Neuronal stem cell (in vitro differentiated cells): ENCODE results near the gene HMGCLL1.
A peak's percentile ranks its signal among the peaks of the same experiment; 100 is the strongest.

Experiments
- DNase-seq: peaks from one replicate; pipeline ENCODE4 v3.0.0-alpha.2; 2013; ENCODE audit warnings: low spot score
- H2AFZ ChIP-seq: one replicate; pipeline ENCODE4 v1.6.1; 2013; ENCODE audit warnings: mild to moderate bottlenecking, low read length, inconsistent platforms
- H2AK5ac ChIP-seq: 2 replicates; pipeline ENCODE4 v1.6.1; 2013; ENCODE audit warnings: low read depth, mild to moderate bottlenecking, inconsistent platforms, low read length, moderate library complexity, mixed read lengths
- H2BK120ac ChIP-seq: 2 replicates; pipeline ENCODE4 v1.6.1; 2013; ENCODE audit warnings: low read depth, mild to moderate bottlenecking, inconsistent platforms, low read length, moderate library complexity, mixed read lengths
- H2BK12ac ChIP-seq: one replicate; pipeline ENCODE4 v1.6.1; 2013; ENCODE audit warnings: low read length, inconsistent platforms
- H2BK15ac ChIP-seq: 2 replicates; pipeline ENCODE4 v1.6.1; 2013; ENCODE audit warnings: mild to moderate bottlenecking, low read length, inconsistent platforms, mixed read lengths
- H2BK5ac ChIP-seq: one replicate; pipeline ENCODE4 v1.6.1; 2013; ENCODE audit warnings: inconsistent platforms, mild to moderate bottlenecking, low read length, moderate library complexity
- H3K14ac ChIP-seq: one replicate; pipeline ENCODE4 v1.6.1; 2013; ENCODE audit warnings: low read length, inconsistent platforms
- H3K18ac ChIP-seq: 2 replicates; pipeline ENCODE4 v1.6.1; 2013; ENCODE audit warnings: low read length, inconsistent platforms
- H3K23ac ChIP-seq: 2 replicates; pipeline ENCODE4 v1.6.1; 2013; ENCODE audit warnings: low read depth, mild to moderate bottlenecking, mixed read lengths, low read length, inconsistent platforms; ENCODE audit not compliant: poor library complexity
- H3K27ac ChIP-seq: replicated peaks from 3 replicates; pipeline ENCODE4 v1.5.1; 2013; ENCODE audit warnings: low read length, inconsistent platforms
- H3K27me3 ChIP-seq, 3 experiments: 2 replicates each; pipeline ENCODE4 v1.6.1; 2013; ENCODE audit warnings: low read length in 3 of 3, mild to moderate bottlenecking in 2 of 3, inconsistent platforms in 1 of 3, low read depth in 1 of 3, mixed read lengths in 1 of 3, moderate library complexity in 1 of 3; ENCODE audit not compliant: control insufficient read depth in 3 of 3, insufficient read depth in 3 of 3
- H3K36me3 ChIP-seq, 2 donors: replicated peaks in 1 of 2; 2 replicates each; pipeline ENCODE4 v1.6.1; 2013; ENCODE audit warnings: low read length in 2 of 2; ENCODE audit not compliant: control insufficient read depth in 2 of 2, insufficient read depth in 2 of 2
- H3K4ac ChIP-seq: 2 replicates; pipeline ENCODE4 v1.6.1; 2013; ENCODE audit warnings: inconsistent platforms, mild to moderate bottlenecking, low read length, moderate library complexity
- H3K4me1 ChIP-seq, 2 donors: 1 replicate in 1 of 2; 2 replicates in 1 of 2; pipeline ENCODE4 v1.6.1; 2013; ENCODE audit warnings: low read length in 2 of 2, low read depth in 1 of 2; ENCODE audit not compliant: control insufficient read depth in 2 of 2, insufficient read depth in 1 of 2
- H3K4me2 ChIP-seq: one replicate; pipeline ENCODE4 v1.6.1; 2013; ENCODE audit warnings: mild to moderate bottlenecking, low read length, inconsistent platforms; ENCODE audit not compliant: insufficient read depth, poor library complexity, severe bottlenecking
- H3K4me3 ChIP-seq, 2 donors: 2 replicates each; pipeline ENCODE4 v1.5.1; 2013; ENCODE audit warnings: low read length in 2 of 2, mild to moderate bottlenecking in 2 of 2, inconsistent platforms in 1 of 2, moderate library complexity in 1 of 2
- H3K79me1 ChIP-seq: one replicate; pipeline ENCODE4 v1.6.1; 2013; ENCODE audit warnings: low read depth, mild to moderate bottlenecking, inconsistent platforms, low read length, moderate library complexity
- H3K9ac ChIP-seq: one replicate; pipeline ENCODE4 v1.6.1; 2013; ENCODE audit warnings: mild to moderate bottlenecking, low read depth, low read length, inconsistent platforms; ENCODE audit not compliant: poor library complexity
- H3K9me3 ChIP-seq, 2 donors: replicated peaks in 1 of 2; 2 replicates each; pipeline versions ENCODE3 to v1.6.1; 2013; ENCODE audit warnings: low read length in 2 of 2, mild to moderate bottlenecking in 2 of 2, inconsistent platforms in 1 of 2, low read depth in 1 of 2, mixed read lengths in 1 of 2, moderate library complexity in 1 of 2; ENCODE audit not compliant: control insufficient read depth in 2 of 2, insufficient read depth in 1 of 2
- H4K8ac ChIP-seq: one replicate; pipeline ENCODE4 v1.6.1; 2013; ENCODE audit warnings: low read depth, mild to moderate bottlenecking, inconsistent platforms, low read length, moderate library complexity
- H4K91ac ChIP-seq: one replicate; pipeline ENCODE4 v1.6.1; 2013; ENCODE audit warnings: low read length, low read depth, mild to moderate bottlenecking, inconsistent platforms; ENCODE audit not compliant: poor library complexity
- WGBS, 2 donors: extraction: QIAGEN DNeasy Blood & Tissue Kit; methylation state at CpG; one replicate each; pipeline ENCODE4 v1.1.7; 2013; ENCODE audit warnings: missing lambda C conversion rate in 2 of 2, mixed read lengths in 1 of 2; ENCODE audit not compliant: insufficient read length in 2 of 2, insufficient replicate concordance in 1 of 2; ENCODE audit errors: extremely low coverage in 2 of 2; 5-methylcytosine and 5-hydroxymethylcytosine counted together

The HMGCLL1 gene

GRCh38 chr6:55445648-55446204, 133.3 kb downstream of the HMGCLL1 start:
- Histone ChIP-seq H3K27me3 (no peaks in the 10 kb centered on the region), H3K9ac (no peak overlapping the region), H3K4me1 (no peaks in the 10 kb centered on the region), H2AFZ (peak overlapping the region; percentile 43), H3K23ac (no peak overlapping the region), H3K4me3 (no peak overlapping the region), H4K91ac (no peak overlapping the region), H3K4me2 (no peak overlapping the region), H2AK5ac (no peak overlapping the region), H3K14ac (no peak overlapping the region), H3K4ac (no peak overlapping the region), H3K79me1 (no peaks in the 10 kb centered on the region), H3K9me3 (no peaks in the 10 kb centered on the region), H2BK12ac (no peak overlapping the region), H2BK15ac (no peak overlapping the region), H2BK120ac (no peak overlapping the region), H3K36me3 (no peaks in the 10 kb centered on the region), H4K8ac (no peak overlapping the region), H3K27ac (no peak overlapping the region), H3K18ac (no peak overlapping the region), H2BK5ac (no peak overlapping the region)
- DNase-seq: peak; percentile 32
- no CpG with 5 or more reads among the region's 1 CpG for WGBS, 2 donors

- no CpG with 5 or more reads among the region's 7 CpGs for WGBS, 2 donors
- Histone ChIP-seq H3K27ac (no peak overlapping the region), H3K18ac (no peak overlapping the region), H3K4me2 (no peak overlapping the region), H2BK12ac (no peak overlapping the region), H2AFZ (no peak overlapping the region), H3K79me1 (no peaks in the 10 kb centered on the region), H3K4me3 (no peak overlapping the region), H4K8ac (no peak overlapping the region), H2BK120ac (no peak overlapping the region), H3K4me1 (no peaks in the 10 kb centered on the region), H3K14ac (no peak overlapping the region), H3K36me3 (no peaks in the 10 kb centered on the region), H2BK15ac (no peak overlapping the region), H3K23ac (no peak overlapping the region), H4K91ac (no peak overlapping the region), H3K9ac (no peak overlapping the region), H2BK5ac (no peak overlapping the region), H3K4ac (no peak overlapping the region), H2AK5ac (no peak overlapping the region), H3K27me3 (no peaks in the 10 kb centered on the region), H3K9me3 (no peaks in the 10 kb centered on the region)
- no peak for DNase-seq
Observed at GRCh38 chr6:55443238-55444134, 135.5 kb downstream of the HMGCLL1 start.

- Histone ChIP-seq H2BK15ac (no peak overlapping the region), H3K9me3 (no peaks in the 10 kb centered on the region), H3K4me2 (no peak overlapping the region), H3K36me3 (no peaks in the 10 kb centered on the region), H3K27ac (no peak overlapping the region), H2AK5ac (no peak overlapping the region), H2BK120ac (no peak overlapping the region), H4K8ac (no peak overlapping the region), H2BK5ac (no peak overlapping the region), H3K4ac (no peak overlapping the region), H3K27me3 (no peaks in the 10 kb centered on the region), H3K14ac (no peak overlapping the region), H3K79me1 (no peaks in the 10 kb centered on the region), H4K91ac (no peak overlapping the region), H3K18ac (no peak overlapping the region), H3K9ac (no peak overlapping the region), H3K4me3 (no peak overlapping the region), H2BK12ac (no peak overlapping the region), H2AFZ (no peak overlapping the region), H3K23ac (no peak overlapping the region), H3K4me1 (peaks cover 0 to 1% of the 10 kb centered on the region in 2 donors)
- no CpG with 5 or more reads among the region's 3 CpGs for WGBS, 2 donors
- DNase-seq: no peak
Observed at GRCh38 chr6:55438203-55438602, 140.8 kb downstream of the HMGCLL1 start.

DNA sequence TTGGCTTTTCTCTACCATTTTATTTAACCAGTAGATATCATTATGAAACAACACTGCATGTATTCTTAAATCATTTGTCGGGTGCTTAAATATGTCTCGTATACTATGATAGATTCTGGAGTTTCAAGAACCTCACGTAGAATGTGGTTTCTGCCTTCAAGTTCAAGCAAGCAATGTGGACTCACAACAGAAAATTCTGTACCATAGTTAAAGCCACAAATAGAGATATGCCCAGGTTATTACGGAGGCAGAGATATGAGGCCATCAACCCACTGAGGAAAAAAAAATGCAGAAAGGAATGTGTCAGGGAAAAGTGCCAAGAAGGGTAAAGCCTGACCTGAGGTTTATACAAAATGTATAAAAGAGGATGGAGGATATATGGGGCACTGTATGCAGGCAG, 141.9 kb downstream of the HMGCLL1 start:
- H3K14ac ChIP-seq: no peak overlapping the region
- WGBS, 2 donors: no CpG with 5 or more reads among the region's 4 CpGs
- H2BK120ac ChIP-seq: no peak overlapping the region
- H2BK15ac ChIP-seq: no peak overlapping the region
- no peak overlapping the region for H2BK12ac ChIP-seq
- no peak overlapping the region for H3K18ac ChIP-seq
- no peaks in the 10 kb centered on the region for H3K27me3 ChIP-seq
- peaks cover 0 to 1% of the 10 kb centered on the region in 2 donors for H3K4me1 ChIP-seq
- no peak overlapping the region for H3K27ac ChIP-seq
- H2AFZ ChIP-seq: no peak overlapping the region
- no peaks in the 10 kb centered on the region for H3K79me1 ChIP-seq
- no peak overlapping the region for H3K4me2 ChIP-seq
- H3K4ac ChIP-seq: no peak overlapping the region
- H2BK5ac ChIP-seq: no peak overlapping the region
- H2AK5ac ChIP-seq: no peak overlapping the region
- no peak overlapping the region for H4K8ac ChIP-seq
- H3K9ac ChIP-seq: no peak overlapping the region
- H3K9me3 ChIP-seq: no peaks in the 10 kb centered on the region
- H3K23ac ChIP-seq: no peak overlapping the region
- no peak for DNase-seq
- no peak overlapping the region for H3K4me3 ChIP-seq
- no peak overlapping the region for H4K91ac ChIP-seq
- H3K36me3 ChIP-seq: no peaks in the 10 kb centered on the region
